Calu3 (cell line): Measurements from ENCODE around the gene THOC5. TPM values are rescaled to one million over a fixed set of nuclear protein-coding genes. Genes with fewer than 3 reads are reported as not detected.
"Not testable (repeated sequence)": the region's sequence is repeated elsewhere in the genome, so short reads cannot be mapped to it uniquely, and the experiment has no call there.

Experiments used
- BruUV-seq: library from RNA; stranded (reverse); fragments of 400-500 nt; replicated peaks from 2 replicates; lab custom pipeline; 2021; lab: Mats Ljungman, UMichigan
- CTCF ChIA-PET: fragments of 300-600 bp; sonication (Branson Sonifier 250); formaldehyde crosslinking; loops from one replicate; lab custom pipeline; 2022; ENCODE audit warnings: antibody characterized with exemption; lab: Charles Lee
- DNase-seq: peaks from one replicate; pipeline ENCODE4 v3.0.0; 2022
- H3K27ac Mint-ChIP-seq: one replicate; pipeline ENCODE4 v1.8.0; 2022; ENCODE audit warnings: mixed read lengths; ENCODE audit not compliant: unreplicated experiment
- H3K27me3 Mint-ChIP-seq: one replicate; pipeline ENCODE4 v1.8.0; 2022; ENCODE audit warnings: mixed read lengths; ENCODE audit not compliant: unreplicated experiment
- H3K36me3 Mint-ChIP-seq: one replicate; pipeline ENCODE4 v1.8.0; 2022; ENCODE audit warnings: mild to moderate bottlenecking, moderate library complexity, mixed read lengths; ENCODE audit not compliant: insufficient read depth, unreplicated experiment
- H3K4me1 Mint-ChIP-seq: one replicate; pipeline ENCODE4 v1.8.0; 2022; ENCODE audit warnings: mild to moderate bottlenecking, low read depth, mixed read lengths; ENCODE audit not compliant: unreplicated experiment
- H3K4me3 Mint-ChIP-seq: one replicate; pipeline ENCODE4 v1.8.0; 2022; ENCODE audit warnings: mild to moderate bottlenecking, low read depth, moderate library complexity, mixed read lengths; ENCODE audit not compliant: unreplicated experiment
- H3K9me3 Mint-ChIP-seq: one replicate; pipeline ENCODE4 v1.8.0; 2022; ENCODE audit warnings: low read depth, mixed read lengths; ENCODE audit not compliant: unreplicated experiment
- intact Hi-C: fragments of 100-400 bp; cut with micrococcal nuclease; formaldehyde crosslinking; loops from one replicate; pipeline ENCODE4 v1.10.0; 2022; ENCODE audit not compliant: unreplicated experiment
- total RNA-seq: library from RNA; stranded (reverse); gene quantifications from 2 replicates; pipeline ENCODE4 v1.2.3, GENCODE V29; 2022
- TF ChIP-seq, protein P1 (sequence below): fragments of 200-600 bp; IDR thresholded peaks from one replicate; pipeline ENCODE4 v1.8.0; 2022; ENCODE audit warnings: antibody characterized with exemption; ENCODE audit not compliant: unreplicated experiment

THOC5 gene
- total RNA-seq, 1 experiment from 2014 or later = 67.6 TPM

DNA sequence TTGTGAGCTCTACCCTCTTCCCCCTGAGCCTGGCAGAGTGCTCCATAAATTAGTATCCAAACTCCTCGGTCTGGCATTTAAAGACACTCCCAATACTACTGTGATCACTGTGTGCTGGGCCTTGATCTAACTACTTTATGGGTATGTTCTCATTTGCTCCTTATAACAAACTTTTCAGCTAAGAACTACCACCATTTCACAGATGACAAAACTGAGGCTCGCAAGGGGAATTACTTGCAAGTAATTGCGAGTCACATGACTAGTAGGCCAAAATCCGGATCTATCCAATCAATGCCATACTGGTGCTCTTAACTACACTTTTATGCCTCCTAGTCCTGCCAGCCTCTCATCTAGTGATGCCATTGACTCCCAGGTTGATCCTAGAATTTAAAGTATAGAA is 3.6 kb downstream of the THOC5 start:
- Mint-ChIP-seq H3K36me3 (peaks cover 55% of the 10 kb centered on the region), H3K27ac (no peak overlapping the region), H3K9me3 (no peaks in the 10 kb centered on the region), H3K4me1 (no peaks in the 10 kb centered on the region), H3K4me3 (no peak overlapping the region), H3K27me3 (no peaks in the 10 kb centered on the region)
- intact Hi-C loops = no loop called here
- DNase-seq = no peak
- BruUV-seq = no TSS peak
- CTCF ChIA-PET = no interaction called here
- TF ChIP-seq, protein P1, sequence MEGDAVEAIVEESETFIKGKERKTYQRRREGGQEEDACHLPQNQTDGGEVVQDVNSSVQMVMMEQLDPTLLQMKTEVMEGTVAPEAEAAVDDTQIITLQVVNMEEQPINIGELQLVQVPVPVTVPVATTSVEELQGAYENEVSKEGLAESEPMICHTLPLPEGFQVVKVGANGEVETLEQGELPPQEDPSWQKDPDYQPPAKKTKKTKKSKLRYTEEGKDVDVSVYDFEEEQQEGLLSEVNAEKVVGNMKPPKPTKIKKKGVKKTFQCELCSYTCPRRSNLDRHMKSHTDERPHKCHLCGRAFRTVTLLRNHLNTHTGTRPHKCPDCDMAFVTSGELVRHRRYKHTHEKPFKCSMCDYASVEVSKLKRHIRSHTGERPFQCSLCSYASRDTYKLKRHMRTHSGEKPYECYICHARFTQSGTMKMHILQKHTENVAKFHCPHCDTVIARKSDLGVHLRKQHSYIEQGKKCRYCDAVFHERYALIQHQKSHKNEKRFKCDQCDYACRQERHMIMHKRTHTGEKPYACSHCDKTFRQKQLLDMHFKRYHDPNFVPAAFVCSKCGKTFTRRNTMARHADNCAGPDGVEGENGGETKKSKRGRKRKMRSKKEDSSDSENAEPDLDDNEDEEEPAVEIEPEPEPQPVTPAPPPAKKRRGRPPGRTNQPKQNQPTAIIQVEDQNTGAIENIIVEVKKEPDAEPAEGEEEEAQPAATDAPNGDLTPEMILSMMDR = no peak

DNA sequence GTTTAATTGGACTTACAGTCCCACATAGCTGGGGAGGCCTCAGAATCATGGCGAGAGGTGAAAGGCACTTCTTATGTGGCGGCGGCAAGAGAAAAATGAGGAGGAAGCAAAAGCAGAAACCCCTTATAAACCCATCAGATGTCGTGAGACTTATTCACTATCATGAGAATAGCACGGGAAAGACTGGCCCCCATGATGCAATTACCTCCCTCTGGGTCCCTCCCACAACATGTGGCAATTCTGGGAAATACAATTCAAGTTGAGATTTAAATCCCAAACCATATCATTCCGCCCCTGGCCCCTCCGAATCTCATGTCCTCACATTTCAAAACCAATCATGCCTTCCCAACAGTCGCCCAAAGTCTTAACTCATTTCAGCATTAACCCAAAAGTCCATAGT is 8.5 kb downstream of the THOC5 start:
- CTCF ChIA-PET, H3K4me1 Mint-ChIP-seq, intact Hi-C loops, DNase-seq, H3K27me3 Mint-ChIP-seq, H3K4me3 Mint-ChIP-seq, H3K9me3 Mint-ChIP-seq, BruUV-seq, H3K27ac Mint-ChIP-seq: not testable (repeated sequence)
- peaks cover 67% of the 10 kb centered on the region for H3K36me3 Mint-ChIP-seq

DNA sequence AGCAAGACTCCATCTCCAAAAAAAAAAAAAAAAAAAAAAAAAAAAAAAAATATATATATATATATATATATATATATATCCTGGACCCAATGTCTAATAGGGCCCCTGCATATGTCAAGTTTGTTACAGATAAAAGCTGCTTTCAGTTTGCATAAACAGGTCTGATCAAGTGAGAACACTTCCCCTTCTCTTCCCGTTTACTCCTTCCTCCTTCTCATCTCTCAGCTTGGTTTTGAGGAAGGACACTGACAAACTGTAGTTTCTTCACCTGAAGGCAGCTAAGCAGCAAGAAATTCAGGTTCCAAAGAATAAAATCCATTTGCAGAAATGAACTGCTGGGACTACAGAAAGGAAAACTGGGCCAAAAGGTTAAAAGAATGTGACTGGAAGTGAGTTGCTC is 11.7 kb downstream of the THOC5 start:
- intact Hi-C loops = no loop called here
- TF ChIP-seq, protein P1 = no peak
- no TSS peak for BruUV-seq
- Mint-ChIP-seq H3K36me3 (peaks cover 63% of the 10 kb centered on the region), H3K27me3 (no peaks in the 10 kb centered on the region), H3K4me3 (no peak overlapping the region), H3K4me1 (no peaks in the 10 kb centered on the region), H3K27ac (no peak overlapping the region), H3K9me3 (no peaks in the 10 kb centered on the region)
- DNase-seq = no peak
- CTCF ChIA-PET = no interaction called here

DNA sequence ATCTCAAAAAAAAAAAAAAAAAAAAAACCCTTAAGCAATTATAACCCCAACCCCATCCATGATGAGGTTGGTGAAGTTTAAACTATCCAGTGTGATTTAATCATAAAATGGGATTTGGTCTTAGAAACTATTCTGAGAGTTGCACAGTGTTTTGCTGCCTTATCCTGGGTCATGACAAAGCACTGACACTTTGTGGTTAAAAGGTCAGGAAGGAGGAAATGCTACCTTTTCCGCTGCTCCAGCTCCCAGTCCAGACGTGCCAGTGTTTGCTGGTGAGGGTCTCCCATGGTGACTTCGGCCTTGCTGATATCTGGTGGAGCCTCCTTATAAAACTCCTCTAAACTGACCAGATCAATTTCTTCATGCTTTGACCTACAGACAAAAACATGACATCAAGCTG is 14.5 kb downstream of the THOC5 start:
- Mint-ChIP-seq H3K27me3 (no peaks in the 10 kb centered on the region), H3K9me3 (no peaks in the 10 kb centered on the region), H3K36me3 (peaks cover 66% of the 10 kb centered on the region), H3K4me1 (no peaks in the 10 kb centered on the region), H3K27ac (no peak overlapping the region), H3K4me3 (no peak overlapping the region)
- BruUV-seq = no TSS peak
- CTCF ChIA-PET = interaction anchor here (0.7 kb wide), 2 partner anchors 163 to 412 kb away, joined by 5 to 6 read pairs; no protein-coding TSS in a partner anchor
- no peak for DNase-seq
- TF ChIP-seq, protein P1 = no peak
- intact Hi-C loops = no loop called here

DNA sequence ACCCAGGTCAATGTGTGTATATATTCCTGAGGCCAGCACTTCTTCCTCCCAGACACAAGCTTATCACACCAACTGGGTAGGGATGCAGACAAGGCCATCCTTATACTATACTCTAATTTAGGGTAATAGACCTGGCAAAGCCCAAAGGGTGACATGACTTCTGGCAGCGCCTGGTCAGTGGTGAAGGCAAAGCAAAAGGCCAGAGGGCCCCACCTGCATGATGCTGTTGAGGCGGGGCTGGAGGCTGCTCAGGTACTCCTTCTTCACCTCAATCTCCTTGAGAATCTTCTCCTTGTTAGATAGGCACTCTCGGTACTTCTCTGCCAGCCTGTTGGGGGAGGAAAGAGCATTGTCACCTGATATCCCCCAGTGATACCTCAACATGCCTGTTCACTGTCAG is 17.1 kb downstream of the THOC5 start:
- intact Hi-C loops = no loop called here
- no TSS peak for BruUV-seq
- TF ChIP-seq, protein P1 = no peak
- no peak overlapping the region for H3K27ac Mint-ChIP-seq
- DNase-seq = no peak
- no peaks in the 10 kb centered on the region for H3K4me1 Mint-ChIP-seq
- no peak overlapping the region for H3K4me3 Mint-ChIP-seq
- H3K36me3 Mint-ChIP-seq = peaks cover 67% of the 10 kb centered on the region
- no peaks in the 10 kb centered on the region for H3K27me3 Mint-ChIP-seq
- CTCF ChIA-PET = no interaction called here
- H3K9me3 Mint-ChIP-seq = no peaks in the 10 kb centered on the region
